Activated naive CD8-positive, alpha-beta T cell treated with anti-CD3 and anti-CD28 coated beads, Interleukin-2, amount 10 ng/mL, durations not matched to agents 7 days and 5 days (primary cell): ENCODE results near the gene MFSD2B. TPM values are rescaled to one million over a fixed set of nuclear protein-coding genes. Genes with fewer than 3 reads are reported as not detected.

Source experiments
- ATAC-seq: fragments of 150-1000 bp; cut with Tn5 transposase; one replicate; pipeline ENCODE4 v1.10.0; 2021; ENCODE audit warnings: low read depth, moderate library complexity
- POLR2A ChIA-PET: fragments of 350-600 bp; sonication (Branson Sonifier 250); formaldehyde crosslinking; loops from one replicate; lab custom pipeline; 2021; ENCODE audit warnings: antibody characterized with exemption; lab: Charles Lee
- DNase-seq: peaks from one replicate; pipeline ENCODE4 v3.0.0; 2021
- H3K27ac Mint-ChIP-seq: one replicate; pipeline ENCODE4 v1.8.0; 2022; ENCODE audit warnings: mild to moderate bottlenecking, mixed read lengths
- H3K27me3 Mint-ChIP-seq: one replicate; pipeline ENCODE4 v1.8.0; 2022; ENCODE audit warnings: mild to moderate bottlenecking, moderate library complexity, mixed read lengths
- H3K36me3 Mint-ChIP-seq: one replicate; pipeline ENCODE4 v1.8.0; 2021; ENCODE audit warnings: mild to moderate bottlenecking, mixed read lengths
- H3K4me1 Mint-ChIP-seq: one replicate; pipeline ENCODE4 v1.8.0; 2021; ENCODE audit warnings: mixed read lengths
- H3K4me3 Mint-ChIP-seq: one replicate; pipeline ENCODE4 v1.8.0; 2022; ENCODE audit warnings: mild to moderate bottlenecking, moderate library complexity, mixed read lengths
- H3K9me3 Mint-ChIP-seq: one replicate; pipeline ENCODE4 v1.8.0; 2021; ENCODE audit warnings: mixed read lengths
- total RNA-seq, 2 experiments: library from RNA; stranded (reverse); gene quantifications; one replicate each; pipeline ENCODE4 v1.2.3, GENCODE V29; 2021

The MFSD2B gene
- total RNA-seq, 2 experiments from 2014 or later, result not detected

DNA sequence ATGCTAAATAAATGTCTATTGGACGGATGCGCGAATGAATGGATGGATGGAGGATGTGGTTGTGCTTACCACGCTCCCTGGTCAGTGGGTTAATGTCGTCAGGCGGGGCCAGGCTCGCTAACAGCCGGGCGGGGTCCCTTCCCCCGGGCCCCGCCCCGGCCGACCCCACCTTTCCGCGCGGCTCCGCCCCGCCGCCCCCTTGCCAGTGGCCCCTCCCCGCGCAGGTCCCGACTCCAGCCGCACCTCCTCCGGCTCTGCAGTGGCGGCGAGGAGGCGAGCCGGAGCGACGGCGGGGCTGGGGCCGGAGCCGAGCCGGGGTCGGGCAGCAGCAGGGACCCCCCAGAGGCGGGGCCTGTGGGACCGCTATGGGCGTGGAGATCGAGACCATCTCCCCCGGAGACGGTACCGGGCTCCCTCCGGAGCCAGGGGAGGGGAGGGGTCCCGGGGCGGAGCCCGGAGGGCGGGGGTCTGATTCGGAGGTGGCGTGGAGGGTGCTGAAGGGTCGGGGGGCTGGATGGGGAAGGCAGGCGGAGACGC is 39.7 kb downstream of the MFSD2B start, which contains the start of gene FKBP1B:
FKBP1B (plus strand) TSS at position 257 of the 537 bp plus-strand sequence; CDS start at position 366, 109 bp downstream.
- Mint-ChIP-seq H3K4me1 (peaks cover 24% of the 10 kb centered on the region), H3K4me3 (peak within 1 kb of the TSS; percentile 79), H3K27ac (no peak within 1 kb of the TSS), H3K27me3 (peaks cover 2% of the 10 kb centered on the region), H3K36me3 (peaks cover 4% of the 10 kb centered on the region), H3K9me3 (no peaks in the 10 kb centered on the region)
- DNase-seq (peak; percentile 79), ATAC-seq (peak; percentile 15)
- POLR2A ChIA-PET, result interaction anchor here (0.6 to 4.5 kb wide), 6 partner anchors 24 to 123 kb away, joined by 3 to 43 read pairs (median 3); partner anchors contain the start of genes ATAD2B, SF3B6 and TP53I3

DNA sequence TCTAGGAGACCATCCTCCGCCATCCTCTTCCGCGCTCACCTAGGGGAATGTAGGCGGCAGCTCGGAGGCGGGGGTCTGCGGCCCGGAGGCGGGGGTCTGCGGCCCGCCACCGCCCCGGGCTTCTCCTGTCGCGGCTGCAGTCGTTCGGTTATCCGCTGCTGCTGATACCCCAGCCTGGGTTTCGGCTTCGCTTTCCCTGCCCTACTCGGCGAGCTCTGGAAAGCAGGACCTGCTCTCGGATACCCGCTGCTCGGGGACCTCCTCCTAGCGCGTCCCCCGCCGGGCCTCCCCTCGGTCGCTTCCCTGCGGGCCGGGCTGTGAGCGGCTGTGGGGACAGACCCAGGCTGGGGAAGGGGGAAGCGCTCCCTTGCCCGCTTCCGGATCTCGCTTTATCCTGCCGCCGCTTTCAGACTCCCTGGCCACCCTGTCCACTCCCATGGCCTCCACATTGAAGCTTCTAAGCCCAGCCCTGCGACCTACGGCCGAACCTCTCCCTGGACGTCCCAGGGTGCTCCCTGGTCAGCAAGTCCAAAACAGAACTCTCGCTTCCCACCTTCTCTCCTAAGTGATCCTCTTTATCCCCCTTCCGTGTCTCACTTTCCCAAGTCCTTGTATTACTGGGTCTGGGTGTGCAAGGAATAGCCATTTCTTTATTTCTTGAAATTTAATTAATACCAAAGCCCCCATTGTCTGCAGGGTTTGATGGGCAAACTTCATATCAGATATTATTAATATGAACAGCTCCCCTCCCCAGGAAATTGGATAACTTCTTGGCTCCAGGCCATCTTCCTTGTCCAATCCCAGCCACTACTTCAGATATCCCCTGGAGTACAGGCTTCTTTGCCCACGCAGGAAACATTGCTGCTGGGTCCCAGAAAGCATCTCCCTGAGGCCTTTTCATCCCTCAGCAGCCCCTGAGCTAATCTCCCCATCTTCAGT is 40.4 kb downstream of the MFSD2B start:
- Mint-ChIP-seq H3K4me3 (peak overlapping the region; percentile 79), H3K9me3 (no peaks in the 10 kb centered on the region), H3K36me3 (peaks cover 2% of the 10 kb centered on the region), H3K4me1 (peaks cover 22% of the 10 kb centered on the region), H3K27ac (no peak overlapping the region), H3K27me3 (peaks cover 2% of the 10 kb centered on the region)
- DNase-seq (peak; percentile 51), ATAC-seq (no peak)
- POLR2A ChIA-PET, result interaction anchor here (0.7 to 4.5 kb wide), 5 partner anchors 23 to 124 kb away, joined by 3 to 43 read pairs (median 4); partner anchors contain the start of genes ATAD2B, SF3B6 and TP53I3

GRCh38 chr2:24051833-24052232 is 41.9 kb downstream of the MFSD2B start:
- no peak for ATAC-seq

GRCh38 chr2:24052951-24053350 is 43.1 kb downstream of the MFSD2B start:
- Mint-ChIP-seq H3K36me3 (no peaks in the 10 kb centered on the region), H3K4me3 (no peak overlapping the region), H3K4me1 (peaks cover 4% of the 10 kb centered on the region), H3K9me3 (no peaks in the 10 kb centered on the region), H3K27ac (no peak overlapping the region), H3K27me3 (peaks cover 4% of the 10 kb centered on the region)
- no peak for ATAC-seq
- no peak for DNase-seq
- POLR2A ChIA-PET, result interaction anchor here (1.0 kb wide), 1 partner anchor 126 kb away, joined by 3 read pairs; the partner anchor contains the start of gene ATAD2B

More at GRCh38 chr2:24051833-24052232, 41.9 kb downstream of the MFSD2B start:
- H3K27ac Mint-ChIP-seq, result no peak overlapping the region
- peaks cover 13% of the 10 kb centered on the region for H3K4me1 Mint-ChIP-seq
- H3K27me3 Mint-ChIP-seq, result peaks cover 4% of the 10 kb centered on the region
- peaks cover 2% of the 10 kb centered on the region for H3K36me3 Mint-ChIP-seq
- DNase-seq, result no peak
- POLR2A ChIA-PET, result no interaction called here
- no peaks in the 10 kb centered on the region for H3K9me3 Mint-ChIP-seq
- no peak overlapping the region for H3K4me3 Mint-ChIP-seq

- no peak for DNase-seq
- POLR2A ChIA-PET, result no interaction called here
- Mint-ChIP-seq H3K4me1 (peaks cover 2% of the 10 kb centered on the region), H3K9me3 (no peaks in the 10 kb centered on the region), H3K4me3 (no peak overlapping the region), H3K27me3 (peaks cover 2% of the 10 kb centered on the region), H3K27ac (no peak overlapping the region), H3K36me3 (no peaks in the 10 kb centered on the region)
- ATAC-seq, result no peak
Observed at GRCh38 chr2:24054366-24055010, 44.6 kb downstream of the MFSD2B start.

DNA sequence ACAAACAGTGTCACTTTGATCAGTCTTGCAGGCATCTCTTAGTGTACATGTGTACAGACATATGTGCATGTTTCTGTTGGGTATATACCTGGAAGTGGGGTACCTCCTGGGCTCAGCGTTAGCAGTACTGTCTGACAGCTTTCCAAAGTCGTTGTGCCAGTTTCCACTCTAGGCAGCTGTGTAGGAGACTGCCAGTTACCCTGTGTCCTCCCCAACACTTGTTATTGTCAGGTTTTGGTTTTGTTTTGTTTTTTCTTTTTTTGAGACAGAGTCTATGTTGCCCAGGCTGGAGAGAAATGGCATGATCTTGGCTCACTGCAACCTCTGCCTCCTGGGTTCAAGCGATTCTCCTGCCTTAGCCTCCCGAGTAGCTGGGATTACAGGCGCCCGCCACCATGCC is 45.9 kb downstream of the MFSD2B start:
- Mint-ChIP-seq H3K36me3 (no peaks in the 10 kb centered on the region), H3K9me3 (no peaks in the 10 kb centered on the region), H3K27me3 (peaks cover 2% of the 10 kb centered on the region), H3K4me1 (peaks cover 5% of the 10 kb centered on the region), H3K27ac (no peak overlapping the region), H3K4me3 (no peak overlapping the region)
- ATAC-seq, result no peak
- POLR2A ChIA-PET, result no interaction called here
- no peak for DNase-seq

DNA sequence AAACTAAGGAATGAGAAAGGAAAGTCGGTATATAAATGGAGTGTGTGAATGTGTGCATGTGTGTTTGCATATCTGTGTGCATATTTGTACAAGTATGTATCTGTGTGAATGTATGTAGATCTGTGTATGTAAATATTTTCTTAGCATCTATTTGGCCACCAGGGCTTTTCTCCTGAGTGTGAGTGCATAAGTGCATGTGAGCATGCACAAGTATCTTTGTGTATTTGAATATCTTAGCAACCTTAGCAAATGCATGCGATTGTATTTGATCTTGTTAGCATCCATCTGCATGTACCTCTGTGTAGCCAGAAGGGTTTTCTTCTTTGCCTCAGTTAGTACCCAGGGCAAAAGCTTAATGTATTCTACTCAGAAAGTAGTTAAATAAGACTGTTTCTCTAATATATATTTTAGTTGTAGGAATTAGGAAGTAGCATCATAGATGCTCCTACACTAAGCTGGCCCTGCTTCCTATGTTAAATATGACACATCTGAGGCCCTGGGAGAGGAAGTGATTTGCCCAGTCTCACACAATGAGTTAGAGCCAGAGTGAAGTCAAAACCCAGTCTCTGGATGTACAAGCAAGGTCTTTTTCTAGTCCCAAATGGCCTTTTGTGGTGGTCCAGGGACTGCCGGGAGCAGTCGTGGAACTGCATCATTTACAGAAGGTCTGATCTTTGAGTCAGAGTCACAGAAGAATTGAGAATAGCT is 48.8 kb downstream of the MFSD2B start:
- no peak for ATAC-seq
- H3K9me3 Mint-ChIP-seq, result no peaks in the 10 kb centered on the region
- DNase-seq, result no peak
- peaks cover 2% of the 10 kb centered on the region for H3K27me3 Mint-ChIP-seq
- H3K27ac Mint-ChIP-seq, result no peak overlapping the region
- no peak overlapping the region for H3K4me3 Mint-ChIP-seq
- POLR2A ChIA-PET, result interaction anchor here (1.1 kb wide), 1 partner anchor 12 kb away, joined by 4 read pairs; the partner anchor contains the start of gene WDCP
- no peaks in the 10 kb centered on the region for H3K36me3 Mint-ChIP-seq
- peaks cover 5% of the 10 kb centered on the region for H3K4me1 Mint-ChIP-seq

GRCh38 chr2:24065341-24065740 is 55.5 kb downstream of the MFSD2B start:
- Mint-ChIP-seq H3K27ac (no peak overlapping the region), H3K36me3 (peaks cover 2% of the 10 kb centered on the region), H3K4me1 (peaks cover 15% of the 10 kb centered on the region), H3K4me3 (no peak overlapping the region), H3K9me3 (no peaks in the 10 kb centered on the region), H3K27me3 (no peaks in the 10 kb centered on the region)
- ATAC-seq (no peak), DNase-seq (no peak)
- POLR2A ChIA-PET, result no interaction called here

DNA sequence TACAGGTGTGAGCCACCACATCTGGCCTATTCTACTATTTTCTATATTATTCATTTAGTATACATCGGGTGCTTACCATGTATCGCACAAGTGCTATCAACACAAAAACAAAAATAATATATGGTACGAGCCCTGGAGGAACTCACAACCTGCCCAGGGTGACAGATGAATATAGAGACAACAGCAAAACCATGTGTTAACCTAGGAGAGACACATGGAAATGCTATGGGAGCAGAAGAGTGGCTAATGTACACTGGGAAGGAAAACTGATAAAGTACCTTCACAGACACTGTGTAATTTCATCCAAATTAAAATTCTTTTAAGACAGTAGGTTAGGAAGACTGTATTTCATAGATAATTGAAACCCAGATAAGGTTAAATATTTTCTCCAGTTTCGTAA is 62.4 kb downstream of the MFSD2B start:
- H3K36me3 Mint-ChIP-seq, result peaks cover 7% of the 10 kb centered on the region
- POLR2A ChIA-PET, result no interaction called here
- H3K27me3 Mint-ChIP-seq, result no peaks in the 10 kb centered on the region
- no peaks in the 10 kb centered on the region for H3K9me3 Mint-ChIP-seq
- H3K27ac Mint-ChIP-seq, result no peak overlapping the region
- H3K4me1 Mint-ChIP-seq, result peaks cover 31% of the 10 kb centered on the region
- ATAC-seq (no peak), DNase-seq (no peak)
- no peak overlapping the region for H3K4me3 Mint-ChIP-seq

GRCh38 chr2:24073816-24074215 is 63.9 kb downstream of the MFSD2B start:
- DNase-seq (no peak), ATAC-seq (no peak)
- Mint-ChIP-seq H3K4me3 (no peak overlapping the region), H3K27ac (no peak overlapping the region), H3K4me1 (peaks cover 37% of the 10 kb centered on the region), H3K27me3 (no peaks in the 10 kb centered on the region), H3K9me3 (no peaks in the 10 kb centered on the region), H3K36me3 (peaks cover 5% of the 10 kb centered on the region)
- POLR2A ChIA-PET, result interaction anchor here (1.3 to 1.8 kb wide), 2 partner anchors 24 to 26 kb away, joined by 3 to 6 read pairs; partner anchors contain the start of genes FKBP1B and WDCP

GRCh38 chr2:24075259-24075658 is 65.4 kb downstream of the MFSD2B start:
- POLR2A ChIA-PET, result interaction anchor here (3.3 to 4.2 kb wide), 2 partner anchors 27 to 149 kb away, joined by 43 to 60 read pairs; partner anchors contain the start of genes ATAD2B, FKBP1B and WDCP
- peaks cover 5% of the 10 kb centered on the region for H3K36me3 Mint-ChIP-seq

More at GRCh38 chr2:24075259-24075658, 65.4 kb downstream of the MFSD2B start:
- no peaks in the 10 kb centered on the region for H3K9me3 Mint-ChIP-seq
- H3K4me1 Mint-ChIP-seq, result peaks cover 26% of the 10 kb centered on the region
- peak overlapping the region; percentile 94 for H3K4me3 Mint-ChIP-seq
- H3K27ac Mint-ChIP-seq, result peak overlapping the region; percentile 97
- H3K27me3 Mint-ChIP-seq, result no peaks in the 10 kb centered on the region
- no peak for DNase-seq
- no peak for ATAC-seq
